Measurements from ENCODE around the gene HMGN4.

DNA sequence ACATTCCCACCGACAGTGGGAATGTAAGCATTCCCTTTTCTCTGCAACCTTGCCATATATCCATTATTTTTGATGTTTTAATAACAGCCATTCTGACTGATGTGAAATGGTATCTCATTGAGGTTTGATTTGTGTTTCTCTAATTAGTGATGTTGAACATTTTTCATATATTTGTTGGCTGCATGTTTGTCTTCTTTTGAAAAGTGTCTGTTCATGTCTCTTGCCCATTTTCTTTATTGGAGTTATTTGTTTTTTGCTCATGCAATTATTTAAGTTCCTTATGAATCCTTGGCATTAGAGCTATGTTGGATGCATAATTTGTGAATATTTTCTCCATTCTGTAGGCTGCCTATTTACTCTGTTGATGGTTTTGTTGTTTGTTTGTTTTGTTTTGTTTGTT, 40.6 kb downstream of the HMGN4 start:
- TF ChIP-seq POLR2A (IDR thresholded peaks at IDR 0.05), result no peak
- TF ChIP-seq, protein P1, sequence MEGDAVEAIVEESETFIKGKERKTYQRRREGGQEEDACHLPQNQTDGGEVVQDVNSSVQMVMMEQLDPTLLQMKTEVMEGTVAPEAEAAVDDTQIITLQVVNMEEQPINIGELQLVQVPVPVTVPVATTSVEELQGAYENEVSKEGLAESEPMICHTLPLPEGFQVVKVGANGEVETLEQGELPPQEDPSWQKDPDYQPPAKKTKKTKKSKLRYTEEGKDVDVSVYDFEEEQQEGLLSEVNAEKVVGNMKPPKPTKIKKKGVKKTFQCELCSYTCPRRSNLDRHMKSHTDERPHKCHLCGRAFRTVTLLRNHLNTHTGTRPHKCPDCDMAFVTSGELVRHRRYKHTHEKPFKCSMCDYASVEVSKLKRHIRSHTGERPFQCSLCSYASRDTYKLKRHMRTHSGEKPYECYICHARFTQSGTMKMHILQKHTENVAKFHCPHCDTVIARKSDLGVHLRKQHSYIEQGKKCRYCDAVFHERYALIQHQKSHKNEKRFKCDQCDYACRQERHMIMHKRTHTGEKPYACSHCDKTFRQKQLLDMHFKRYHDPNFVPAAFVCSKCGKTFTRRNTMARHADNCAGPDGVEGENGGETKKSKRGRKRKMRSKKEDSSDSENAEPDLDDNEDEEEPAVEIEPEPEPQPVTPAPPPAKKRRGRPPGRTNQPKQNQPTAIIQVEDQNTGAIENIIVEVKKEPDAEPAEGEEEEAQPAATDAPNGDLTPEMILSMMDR (IDR thresholded peaks at IDR 0.05), result no peak

Data from tibial nerve (tissue), 3 donors.